ENCODE measurements around the gene PMVK. TPM values are rescaled to one million over a fixed set of nuclear protein-coding genes. Genes with fewer than 3 reads are reported as not detected.

Gene PMVK
- total RNA-seq, 4 donors from 2014 or later, result 15.0 to 28.2 (median 21.2) TPM

GRCh38 chr1:154972517-154973343, 36.2 kb upstream of the PMVK start:
- WGBS, 2 donors, result 34 to 35% methylated on average over 18 of the region's 18 CpGs
- TF ChIP-seq CTCF (IDR thresholded peaks at IDR 0.05), result no peak
- TF ChIP-seq POLR2A (IDR thresholded peaks at IDR 0.05), result no peak
- Histone ChIP-seq H3K27me3 (no peaks in the 10 kb centered on the region), H3K9me3 (no peaks in the 10 kb centered on the region), H3K4me1 (peaks cover 37 to 60% of the 10 kb centered on the region in 2 donors), H3K27ac (peak overlapping the region; percentile 95 to 99 (median 98)), H3K4me3 (replicated peaks in 1 of 3) (peak overlapping the region in 1 of 3 donors; percentile 51), H3K36me3 (peaks cover 3 to 5% of the 10 kb centered on the region in 2 donors)
- intact Hi-C loops (cut with DNase I), result loop anchor here (5.0 kb wide), 1 partner anchor 80 kb away; the partner anchor contains the start of gene ADAM15
- peak; percentile 62 to 68 for DNase-seq

DNA sequence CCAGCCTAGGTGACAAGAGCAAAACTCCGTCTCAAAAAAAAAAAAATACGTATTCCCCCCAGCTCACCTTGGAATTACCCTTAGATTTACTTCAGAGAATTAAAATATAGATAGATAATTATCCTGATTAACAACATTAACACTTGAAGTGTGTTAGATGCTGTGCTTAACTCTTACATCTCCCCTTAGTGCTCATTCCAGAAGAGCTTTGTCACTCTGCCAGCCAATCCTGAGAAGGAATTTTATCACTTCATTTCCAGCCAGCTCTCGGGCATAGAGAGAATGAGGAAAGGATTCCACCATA, 35.6 kb upstream of the PMVK start:
- no peak for DNase-seq
- Histone ChIP-seq H3K27me3 (no peaks in the 10 kb centered on the region), H3K4me3 (replicated peaks in 1 of 3) (peak overlapping the region in 1 of 3 donors; percentile 51), H3K27ac (peak overlapping the region; percentile 95 to 99 (median 98)), H3K36me3 (peaks cover 9 to 10% of the 10 kb centered on the region in 2 donors), H3K4me1 (peaks cover 37 to 60% of the 10 kb centered on the region in 2 donors), H3K9me3 (no peaks in the 10 kb centered on the region)
- intact Hi-C loops (cut with DNase I), result loop anchor here (5.0 kb wide), 1 partner anchor 80 kb away; the partner anchor contains the start of gene ADAM15
- TF ChIP-seq POLR2A (IDR thresholded peaks at IDR 0.05), result no peak
- TF ChIP-seq CTCF (IDR thresholded peaks at IDR 0.05), result no peak
- 68 to 69% methylated on average over 3 of the region's 3 CpGs for WGBS, 2 donors

- DNase-seq, result peak; percentile 47 to 53
- H3K4me1 ChIP-seq, result peaks cover 37 to 58% of the 10 kb centered on the region in 2 donors
- no peak for TF ChIP-seq POLR2A (IDR thresholded peaks at IDR 0.05)
- no peak for TF ChIP-seq CTCF (IDR thresholded peaks at IDR 0.05)
- peak overlapping the region; percentile 95 to 99 (median 98) for H3K27ac ChIP-seq
- H3K27me3 ChIP-seq, result no peaks in the 10 kb centered on the region
- WGBS, 2 donors, result 58 to 67% methylated on average over 10 of the region's 10 CpGs
- peaks cover 10 to 16% of the 10 kb centered on the region in 2 donors for H3K36me3 ChIP-seq
- intact Hi-C loops (cut with DNase I), result loop anchor here (5.0 kb wide), 1 partner anchor 81 kb away; the partner anchor contains the start of gene ADAM15
- H3K4me3 ChIP-seq (replicated peaks in 1 of 3), result no peak overlapping the region
- H3K9me3 ChIP-seq, result no peaks in the 10 kb centered on the region
Observed at GRCh38 chr1:154971341-154971998, 35.0 kb upstream of the PMVK start.

- intact Hi-C loops (cut with DNase I), result loop anchor here (5.0 kb wide), 1 partner anchor 82 kb away; the partner anchor contains the start of gene ADAM15
- 25 to 27% methylated on average over 10 to 14 of the region's 15 CpGs for whole genome bisulfite sequencing, 2 donors
- Histone ChIP-seq H3K9me3 (no peaks in the 10 kb centered on the region), H3K27me3 (no peaks in the 10 kb centered on the region), H3K4me1 (peaks cover 37 to 51% of the 10 kb centered on the region in 2 donors), H3K27ac (peak within 1 kb of the TSS; percentile 95 to 99 (median 98)), H3K36me3 (peaks cover 15 to 23% of the 10 kb centered on the region in 2 donors), H3K4me3 (replicated peaks in 1 of 3) (peak within 1 kb of the TSS in 2 of 3 donors; percentile 23 to 38)
- peak; percentile 93 to 95 for DNase-seq
- TF ChIP-seq CTCF (IDR thresholded peaks at IDR 0.05) (no peak), POLR2A (IDR thresholded peaks at IDR 0.05) (peak in 1 of 2 donors; percentile 83)
Observed at GRCh38 chr1:154970631-154971340, 34.3 kb upstream of the PMVK start, which contains the start of gene SHC1. SHC1 (minus strand) TSS chr1:154970747; CDS start chr1:154970526, 221 bp downstream.

Measured in thyroid gland (tissue), 4 donors.